GM21723 (cell line): ENCODE results near the gene POU2F1.

Experiments
- ATAC-seq: cut with Tn5 transposase; IDR thresholded peaks from one replicate; pipeline ENCODE4 v1.9.1; 2021; ENCODE audit warnings: mild to moderate bottlenecking, moderate library complexity; ENCODE audit not compliant: unreplicated experiment

POU2F1 gene

GRCh38 chr1:167457936-167458584, 237.4 kb downstream of the POU2F1 start:
- no peak for ATAC-seq

- ATAC-seq, result no peak
Observed at GRCh38 chr1:167460836-167461235, 240.2 kb downstream of the POU2F1 start.

GRCh38 chr1:167462341-167462740, 241.7 kb downstream of the POU2F1 start:
- no peak for ATAC-seq

- no peak for ATAC-seq
Observed at GRCh38 chr1:167463080-167463479, 242.4 kb downstream of the POU2F1 start.

- no peak for ATAC-seq
Observed at GRCh38 chr1:167463875-167464575, 243.3 kb downstream of the POU2F1 start.

GRCh38 chr1:167465018-167465417, 244.3 kb downstream of the POU2F1 start:
- no peak for ATAC-seq

GRCh38 chr1:167465743-167466142, 245.1 kb downstream of the POU2F1 start:
- no peak for ATAC-seq

- no peak for ATAC-seq
Observed at GRCh38 chr1:167467126-167467710, 246.5 kb downstream of the POU2F1 start.

- ATAC-seq, result no peak
Observed at GRCh38 chr1:167467752-167468151, 247.1 kb downstream of the POU2F1 start.

- ATAC-seq, result no peak
Observed at GRCh38 chr1:167469280-167469965, 248.7 kb downstream of the POU2F1 start.

GRCh38 chr1:167471568-167471967, 250.9 kb downstream of the POU2F1 start:
- ATAC-seq, result no peak

GRCh38 chr1:167472752-167473521, 252.3 kb downstream of the POU2F1 start:
- no peak for ATAC-seq

- ATAC-seq, result no peak
Observed at GRCh38 chr1:167473761-167474160, 253.1 kb downstream of the POU2F1 start.

GRCh38 chr1:167474191-167474641, 253.5 kb downstream of the POU2F1 start:
- ATAC-seq, result no peak

GRCh38 chr1:167476061-167476460, 255.4 kb downstream of the POU2F1 start:
- ATAC-seq, result no peak
